ENCODE data around the gene MAPK12.

GRCh38 chr22:50261615-50262459, at the start of gene MAPK12:
- TF ChIP-seq, protein P1, sequence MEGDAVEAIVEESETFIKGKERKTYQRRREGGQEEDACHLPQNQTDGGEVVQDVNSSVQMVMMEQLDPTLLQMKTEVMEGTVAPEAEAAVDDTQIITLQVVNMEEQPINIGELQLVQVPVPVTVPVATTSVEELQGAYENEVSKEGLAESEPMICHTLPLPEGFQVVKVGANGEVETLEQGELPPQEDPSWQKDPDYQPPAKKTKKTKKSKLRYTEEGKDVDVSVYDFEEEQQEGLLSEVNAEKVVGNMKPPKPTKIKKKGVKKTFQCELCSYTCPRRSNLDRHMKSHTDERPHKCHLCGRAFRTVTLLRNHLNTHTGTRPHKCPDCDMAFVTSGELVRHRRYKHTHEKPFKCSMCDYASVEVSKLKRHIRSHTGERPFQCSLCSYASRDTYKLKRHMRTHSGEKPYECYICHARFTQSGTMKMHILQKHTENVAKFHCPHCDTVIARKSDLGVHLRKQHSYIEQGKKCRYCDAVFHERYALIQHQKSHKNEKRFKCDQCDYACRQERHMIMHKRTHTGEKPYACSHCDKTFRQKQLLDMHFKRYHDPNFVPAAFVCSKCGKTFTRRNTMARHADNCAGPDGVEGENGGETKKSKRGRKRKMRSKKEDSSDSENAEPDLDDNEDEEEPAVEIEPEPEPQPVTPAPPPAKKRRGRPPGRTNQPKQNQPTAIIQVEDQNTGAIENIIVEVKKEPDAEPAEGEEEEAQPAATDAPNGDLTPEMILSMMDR (IDR thresholded peaks at IDR 0.05; ENCODE audit: poor library complexity), result no peak
- no peak for TF ChIP-seq EZH2 (IDR thresholded peaks at IDR 0.05; ENCODE audit: borderline replicate concordance)

Measured in hepatocyte (in vitro differentiated cells).